HepG2 (cell line): ENCODE data around the gene WAS. TPM values are rescaled to one million over a fixed set of nuclear protein-coding genes. Genes with fewer than 3 reads are reported as not detected.

Experiments
- AHDC1 ChIP-seq: sonication (generic); formaldehyde crosslinking; IDR thresholded peaks from 2 replicates; pipeline ENCODE4 v1.5.1; 2020; ENCODE audit warnings: mild to moderate bottlenecking, missing genetic modification reagents, borderline replicate concordance
- DNMT1 ChIP-seq: sonication (generic); formaldehyde crosslinking; IDR thresholded peaks from 2 replicates; pipeline ENCODE4 v1.5.1; 2020; ENCODE audit warnings: mild to moderate bottlenecking, missing genetic modification reagents
- HNRNPL ChIP-seq: fragments of 200-400 bp; formaldehyde crosslinking; IDR thresholded peaks from 2 replicates; pipeline ENCODE4 v1.6.1; 2017; ENCODE audit warnings: mild to moderate bottlenecking, low read depth, low read length
- KAT8 ChIP-seq: IDR thresholded peaks from 2 replicates; pipeline ENCODE4 v1.6.1; 2016; ENCODE audit warnings: missing genetic modification reagents, missing compliant biosample characterization
- KDM6A ChIP-seq: IDR thresholded peaks from 2 replicates; pipeline ENCODE4 v1.6.1; 2016; ENCODE audit warnings: low read depth
- PHF20 ChIP-seq: sonication (generic); formaldehyde crosslinking; IDR thresholded peaks from 2 replicates; pipeline ENCODE4 v1.5.0; 2020; ENCODE audit warnings: mild to moderate bottlenecking, missing genetic modification reagents
- SOX6 ChIP-seq, 2 experiments: fragments of 450-650 bp in 1 of 2; sonication (generic) in 1 of 2; formaldehyde crosslinking in 1 of 2; IDR thresholded peaks; 2 replicates each; pipeline versions ENCODE4 v1.4.0 to v1.6.1; 2017 to 2020; ENCODE audit warnings: antibody characterized with exemption in 1 of 2, mild to moderate bottlenecking in 1 of 2, missing genetic modification reagents in 1 of 2
- TCF7L2 ChIP-seq: IDR thresholded peaks from 2 replicates; pipeline ENCODE4 v1.6.1; 2011; ENCODE audit warnings: mild to moderate bottlenecking, low read depth, low read length, moderate library complexity
- ZBTB1 ChIP-seq: sonication (generic); formaldehyde crosslinking; IDR thresholded peaks from 2 replicates; pipeline ENCODE4 v1.4.0; 2020; ENCODE audit warnings: missing genetic modification reagents, borderline replicate concordance
- ZBTB10 ChIP-seq: sonication (generic); formaldehyde crosslinking; IDR thresholded peaks from 2 replicates; pipeline ENCODE4 v1.4.0; 2020; ENCODE audit warnings: missing genetic modification reagents, borderline replicate concordance
- ZFX ChIP-seq: sonication (generic); formaldehyde crosslinking; IDR thresholded peaks from 2 replicates; pipeline ENCODE4 v1.4.0; 2020; ENCODE audit warnings: mild to moderate bottlenecking, low read depth, missing genetic modification reagents, moderate library complexity
- ZNF329 ChIP-seq: sonication (generic); formaldehyde crosslinking; IDR thresholded peaks from 2 replicates; pipeline ENCODE4 v1.9.0; 2021; ENCODE audit warnings: low read depth, mild to moderate bottlenecking, missing genetic modification reagents
- ZNF780A ChIP-seq: sonication (generic); formaldehyde crosslinking; IDR thresholded peaks from 2 replicates; pipeline ENCODE4 v1.8.0; 2022; ENCODE audit warnings: mild to moderate bottlenecking, missing genetic modification reagents, moderate library complexity
- ZNF800 ChIP-seq: sonication (generic); formaldehyde crosslinking; IDR thresholded peaks from 2 replicates; pipeline ENCODE4 v1.4.0; 2020; ENCODE audit warnings: missing genetic modification reagents
- ZSCAN21 ChIP-seq: sonication (generic); formaldehyde crosslinking; IDR thresholded peaks from 2 replicates; pipeline ENCODE4 v1.8.0; 2022; ENCODE audit warnings: mild to moderate bottlenecking, missing genetic modification reagents, moderate library complexity, borderline replicate concordance
- ZSCAN30 ChIP-seq: sonication (generic); formaldehyde crosslinking; IDR thresholded peaks from 2 replicates; pipeline ENCODE4 v1.5.0; 2020; ENCODE audit warnings: mild to moderate bottlenecking, missing genetic modification reagents
- polyA plus RNA-seq, 8 experiments: library from polyadenylated mRNA; depleted of rRNA in 3 of 8; stranded (reverse) in 7 of 8; unstranded in 1 of 8; fragments of >200 nt; fragmentation: Illumina TruSeq in 4 of 8; extraction: Trizol in 4 of 8; gene quantifications; 2 replicates each; pipeline versions ENCODE4 v1.2.1 to v1.2.3, GENCODE V29; 2011 to 2016; ENCODE audit warnings: low read depth in 4 of 8, missing spikeins in 1 of 8, mixed read lengths in 1 of 8; ENCODE audit not compliant: insufficient read depth in 1 of 8
- total RNA-seq, 5 experiments: library from RNA; depleted of rRNA; stranded (reverse); fragments of >200 nt; fragmentation: Illumina TruSeq; extraction: Trizol; gene quantifications; 2 replicates each; pipeline ENCODE4 v1.2.3, GENCODE V29; 2016; ENCODE audit warnings: low read depth in 1 of 5

Gene WAS
- total and polyA plus RNA-seq, 2 of the 13 experiments (the other 11 are each of a cell fraction or from before 2014, with no cell fraction given), result 0.11 TPM; not detected in 1

DNA sequence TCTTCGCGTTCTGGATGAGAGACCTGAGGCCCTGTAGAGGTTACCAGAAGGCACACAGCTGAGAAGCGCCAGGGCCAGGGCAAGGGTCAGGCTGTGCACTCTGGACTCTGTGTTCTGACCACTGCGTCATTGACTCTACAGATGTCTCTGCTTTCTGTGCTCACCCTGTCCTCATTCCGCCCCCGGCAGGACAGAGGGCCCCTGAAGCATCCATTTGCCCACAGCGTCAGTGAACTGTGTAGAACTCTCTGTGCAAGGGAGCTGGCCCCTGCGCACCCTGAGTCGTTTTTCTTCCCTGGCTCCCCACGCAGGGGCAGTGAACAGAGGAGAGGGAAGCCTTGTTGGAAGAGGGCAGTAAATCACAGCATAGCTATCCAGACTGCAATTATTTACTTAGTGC lies 6.1 kb upstream of the WAS start (continued):
- TF ChIP-seq DNMT1 (CRISPR knock-in tag), result no peak
- 0 out of 2 replicates have a peak, but pooled peaks have one; percentile 25 for TF ChIP-seq ZFX (CRISPR knock-in tag)
- no peak for TF ChIP-seq ZNF800 (CRISPR knock-in tag)
- no peak for TF ChIP-seq ZNF329
- peak; percentile 56; the same call in 1 of the 2 replicates for TF ChIP-seq ZSCAN21
- no peak for TF ChIP-seq SOX6 (IDR thresholded peaks at IDR 0.05)
- peak; percentile 12; the same call in 1 of the 2 replicates for TF ChIP-seq SOX6 (CRISPR knock-in tag; IDR thresholded peaks at IDR 0.05)
- TF ChIP-seq ZNF780A (CRISPR knock-in tag), result no peak
- TF ChIP-seq ZBTB10 (CRISPR knock-in tag), result no peak
- no peak for TF ChIP-seq ZBTB1 (CRISPR knock-in tag)
- 0 out of 2 replicates have a peak, but pooled peaks have one; percentile 44 for TF ChIP-seq ZSCAN30 (CRISPR knock-in tag)
- no peak for TF ChIP-seq TCF7L2
- 0 out of 2 replicates have a peak, but pooled peaks have one; percentile 31 for TF ChIP-seq KDM6A (CRISPR knock-in tag)
- 0 out of 2 replicates have a peak, but pooled peaks have one; percentile 44 for TF ChIP-seq AHDC1 (CRISPR knock-in tag)
- peak; percentile 32; the same call in 1 of the 2 replicates for TF ChIP-seq PHF20
- TF ChIP-seq HNRNPL, result no peak
- TF ChIP-seq KAT8 (CRISPR knock-in tag), result peak; percentile 27; the same call in 1 of the 2 replicates
